ENCODE data around the gene GAL.

The GAL gene

DNA sequence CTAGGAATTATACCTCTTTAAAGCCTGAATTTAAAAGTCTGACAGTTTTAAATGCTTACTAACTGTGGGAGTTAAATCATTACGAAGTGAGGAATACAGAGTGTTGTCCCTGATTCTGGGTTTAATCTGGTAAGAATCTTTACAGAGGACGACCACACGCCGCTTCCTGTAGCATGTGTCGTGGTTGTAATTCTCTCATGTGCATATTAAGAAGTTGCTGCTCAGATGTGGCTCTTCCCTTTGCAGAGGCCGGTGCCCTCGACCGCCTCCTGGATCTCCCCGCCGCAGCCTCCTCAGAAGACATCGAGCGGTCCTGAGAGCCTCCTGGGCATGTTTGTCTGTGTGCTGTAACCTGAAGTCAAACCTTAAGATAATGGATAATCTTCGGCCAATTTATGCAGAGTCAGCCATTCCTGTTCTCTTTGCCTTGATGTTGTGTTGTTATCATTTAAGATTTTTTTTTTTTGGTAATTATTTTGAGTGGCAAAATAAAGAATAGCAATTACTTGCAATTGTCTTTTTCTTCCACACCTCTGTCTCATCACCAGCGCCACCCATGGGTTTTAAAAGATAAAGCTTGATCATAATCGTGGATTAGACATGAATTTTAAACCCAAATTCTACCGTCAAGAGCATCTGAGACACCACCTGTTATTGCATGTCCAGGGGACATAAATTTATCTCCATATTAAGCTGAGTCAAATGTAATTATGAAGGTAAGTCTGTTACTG lies 6.5 kb downstream of the GAL start:
- H3K79me2 ChIP-seq (ENCODE audit: insufficient read depth, low read length) = no peaks in the 10 kb centered on the region
- H3K4me3 ChIP-seq (ENCODE audit: low read length, poor library complexity, severe bottlenecking) = no peak overlapping the region
- no peaks in the 10 kb centered on the region for H4K20me1 ChIP-seq (ENCODE audit: insufficient read depth, low read length, poor library complexity, severe bottlenecking)
- no peak overlapping the region for H2AFZ ChIP-seq (ENCODE audit: low read length)
- H3K4me1 ChIP-seq (ENCODE audit: insufficient read depth, low read length, poor library complexity, severe bottlenecking) = peaks cover 10% of the 10 kb centered on the region
- no peaks in the 10 kb centered on the region for H3K27me3 ChIP-seq (ENCODE audit: insufficient read depth, low read length, poor library complexity, severe bottlenecking)
- H3K4me2 ChIP-seq (ENCODE audit: low read depth, low read length, poor library complexity, severe bottlenecking) = peak overlapping the region; percentile 25
- no peak overlapping the region for H3K9ac ChIP-seq (ENCODE audit: low read depth, low read length, poor library complexity, severe bottlenecking)
- H3F3A ChIP-seq (ENCODE audit: low read depth) = no peaks in the 10 kb centered on the region
- H3K9me2 ChIP-seq (replicated peaks; ENCODE audit: low read depth, low read length) = no peaks in the 10 kb centered on the region
- H3K9me3 ChIP-seq (ENCODE audit: insufficient read depth, low read depth, low read length) = no peaks in the 10 kb centered on the region
- H3K36me3 ChIP-seq (ENCODE audit: insufficient read depth, low read length) = no peaks in the 10 kb centered on the region
- TF ChIP-seq EZH2phosphoT487 (IDR thresholded peaks at IDR 0.05; ENCODE audit: borderline replicate concordance) (no peak), CTCF (conservative IDR thresholded peaks at IDR 0.05; ENCODE audit: low read length) (peak; percentile 67)

DNA sequence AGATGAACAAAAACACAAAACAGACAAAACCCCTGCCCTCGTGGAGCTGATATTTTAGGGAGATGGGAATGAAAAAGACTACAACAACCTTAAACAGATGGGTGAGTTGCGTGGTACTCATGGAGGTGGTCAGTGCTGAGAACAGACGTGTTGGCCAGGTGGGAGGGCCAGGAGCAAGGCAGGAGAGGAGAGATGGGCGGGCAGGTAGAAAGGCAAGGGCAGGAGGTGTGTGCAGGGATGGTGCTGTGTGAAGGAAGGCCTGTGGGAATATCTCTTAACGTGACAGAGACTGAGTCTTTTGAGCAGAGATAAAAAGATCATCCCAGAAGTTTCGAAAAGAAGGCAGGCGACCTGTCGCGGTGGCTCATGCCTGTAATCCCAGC lies 7.0 kb downstream of the GAL start:
- Histone ChIP-seq H3K9me2 (replicated peaks; ENCODE audit: low read depth, low read length) (no peaks in the 10 kb centered on the region), H3K9ac (ENCODE audit: low read depth, low read length, poor library complexity, severe bottlenecking) (no peak overlapping the region)
- 0 out of 2 replicates have a peak, but pooled peaks have one; percentile 10 for TF ChIP-seq CTCF (conservative IDR thresholded peaks at IDR 0.05; ENCODE audit: low read length)
- no peak for TF ChIP-seq EZH2phosphoT487 (IDR thresholded peaks at IDR 0.05; ENCODE audit: borderline replicate concordance)

DNA sequence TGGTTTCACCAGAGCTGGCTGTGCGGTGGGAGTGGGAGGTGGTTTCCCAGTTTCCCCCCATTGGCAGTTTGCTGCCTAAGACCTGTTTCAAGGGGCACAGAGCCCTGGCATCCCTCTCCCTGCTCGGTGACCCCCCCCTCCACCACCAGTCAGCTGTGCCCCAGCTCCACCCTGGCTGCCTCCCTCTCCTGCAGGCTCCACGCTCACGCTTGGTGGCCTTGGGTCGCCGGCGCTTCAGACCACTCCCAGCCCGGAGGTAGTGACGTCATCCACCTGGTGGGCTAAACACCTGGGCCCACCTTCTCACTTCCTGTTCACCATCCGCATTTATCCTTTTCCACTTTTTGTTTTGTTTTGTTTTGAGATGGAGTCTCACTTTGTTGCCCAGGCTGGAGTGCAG lies 7.8 kb downstream of the GAL start:
- Histone ChIP-seq H3K9me3 (ENCODE audit: insufficient read depth, low read depth, low read length) (no peaks in the 10 kb centered on the region), H3K79me2 (ENCODE audit: insufficient read depth, low read length) (no peaks in the 10 kb centered on the region), H3K27me3 (ENCODE audit: insufficient read depth, low read length, poor library complexity, severe bottlenecking) (no peaks in the 10 kb centered on the region), H3K4me2 (ENCODE audit: low read depth, low read length, poor library complexity, severe bottlenecking) (no peak overlapping the region), H2AFZ (ENCODE audit: low read length) (no peak overlapping the region), H3K9me2 (replicated peaks; ENCODE audit: low read depth, low read length) (no peaks in the 10 kb centered on the region), H3K4me1 (ENCODE audit: insufficient read depth, low read length, poor library complexity, severe bottlenecking) (peaks cover 10% of the 10 kb centered on the region), H3F3A (ENCODE audit: low read depth) (no peaks in the 10 kb centered on the region), H3K4me3 (ENCODE audit: low read length, poor library complexity, severe bottlenecking) (no peak overlapping the region), H4K20me1 (ENCODE audit: insufficient read depth, low read length, poor library complexity, severe bottlenecking) (no peaks in the 10 kb centered on the region), H3K9ac (ENCODE audit: low read depth, low read length, poor library complexity, severe bottlenecking) (no peak overlapping the region), H3K36me3 (ENCODE audit: insufficient read depth, low read length) (no peaks in the 10 kb centered on the region)
- TF ChIP-seq EZH2phosphoT487 (IDR thresholded peaks at IDR 0.05; ENCODE audit: borderline replicate concordance) (no peak), CTCF (conservative IDR thresholded peaks at IDR 0.05; ENCODE audit: low read length) (no peak)

More for the DNA sequence above, 7.0 kb downstream of the GAL start:
- Histone ChIP-seq H2AFZ (ENCODE audit: low read length) (no peak overlapping the region), H3F3A (ENCODE audit: low read depth) (no peaks in the 10 kb centered on the region), H3K79me2 (ENCODE audit: insufficient read depth, low read length) (no peaks in the 10 kb centered on the region), H3K36me3 (ENCODE audit: insufficient read depth, low read length) (no peaks in the 10 kb centered on the region), H3K27me3 (ENCODE audit: insufficient read depth, low read length, poor library complexity, severe bottlenecking) (no peaks in the 10 kb centered on the region), H3K9me3 (ENCODE audit: insufficient read depth, low read depth, low read length) (no peaks in the 10 kb centered on the region), H3K4me3 (ENCODE audit: low read length, poor library complexity, severe bottlenecking) (no peak overlapping the region), H3K4me2 (ENCODE audit: low read depth, low read length, poor library complexity, severe bottlenecking) (peak overlapping the region; percentile 25), H3K4me1 (ENCODE audit: insufficient read depth, low read length, poor library complexity, severe bottlenecking) (peaks cover 10% of the 10 kb centered on the region), H4K20me1 (ENCODE audit: insufficient read depth, low read length, poor library complexity, severe bottlenecking) (no peaks in the 10 kb centered on the region)
